WTC11 (cell line): Measurements from ENCODE around the gene APOO. TPM values are rescaled to one million over a fixed set of nuclear protein-coding genes. Genes with fewer than 3 reads are reported as not detected.

Experiments used
- ATAC-seq: fragments of 200-7000 bp; cut with Tn5 transposase; 2 replicates; pipeline ENCODE4 v1.10.0; 2021; ENCODE audit warnings: mild to moderate bottlenecking, moderate library complexity
- CTCF ChIA-PET: fragments of 300-600 bp; sonication (Branson Sonifier 250); formaldehyde crosslinking; loops from one replicate; lab custom pipeline; 2021; ENCODE audit warnings: antibody characterized with exemption; lab: Charles Lee
- POLR2A ChIA-PET: fragments of 350-600 bp; sonication (Branson Sonifier 250); formaldehyde crosslinking; loops from one replicate; lab custom pipeline; 2021; ENCODE audit warnings: antibody characterized with exemption; lab: Charles Lee
- DNase-seq: peaks from one replicate; pipeline ENCODE4 v3.0.0; 2021; ENCODE audit warnings: low spot score
- H3K27ac Mint-ChIP-seq: 2 replicates; pipeline ENCODE4 v1.8.0; 2021; ENCODE audit warnings: mixed read lengths
- H3K27me3 Mint-ChIP-seq: 2 replicates; pipeline ENCODE4 v1.8.0; 2021; ENCODE audit warnings: low read depth, mild to moderate bottlenecking, moderate library complexity, mixed read lengths
- H3K36me3 Mint-ChIP-seq: 2 replicates; pipeline ENCODE4 v1.8.0; 2021; ENCODE audit warnings: mixed read lengths
- H3K4me1 Mint-ChIP-seq: 2 replicates; pipeline ENCODE4 v1.8.0; 2022; ENCODE audit warnings: mixed read lengths
- H3K4me3 Mint-ChIP-seq: 2 replicates; pipeline ENCODE4 v1.8.0; 2021; ENCODE audit warnings: mild to moderate bottlenecking, moderate library complexity, mixed read lengths
- H3K9me3 Mint-ChIP-seq: 2 replicates; pipeline ENCODE4 v1.8.0; 2021; ENCODE audit warnings: mixed read lengths
- ESRRA ChIP-seq: sonication (generic); formaldehyde crosslinking; IDR thresholded peaks from 2 replicates; pipeline ENCODE4 v1.8.1; 2022; ENCODE audit warnings: mild to moderate bottlenecking, missing genetic modification reagents, borderline replicate concordance
- KAT7 ChIP-seq: sonication (generic); formaldehyde crosslinking; IDR thresholded peaks from 2 replicates; pipeline ENCODE4 v1.8.1; 2023; ENCODE audit warnings: missing genetic modification reagents, mild to moderate bottlenecking, borderline replicate concordance
- NFATC4 ChIP-seq: fragments of 250-450 bp; sonication (Bioruptor Pico); IDR thresholded peaks from 2 replicates; pipeline ENCODE4 v1.9.0; 2021; ENCODE audit warnings: mild to moderate bottlenecking
- PRRX2 ChIP-seq: fragments of 250-450 bp; sonication (Bioruptor Pico); IDR thresholded peaks from 2 replicates; pipeline ENCODE4 v1.8.0; 2021; ENCODE audit warnings: mild to moderate bottlenecking
- SMAD4 ChIP-seq: sonication (generic); formaldehyde crosslinking; IDR thresholded peaks from 2 replicates; pipeline ENCODE4 v1.8.0; 2022; ENCODE audit warnings: mild to moderate bottlenecking, missing genetic modification reagents
- ZNF317 ChIP-seq: sonication (generic); formaldehyde crosslinking; IDR thresholded peaks from 2 replicates; pipeline ENCODE4 v1.8.1; 2023; ENCODE audit warnings: low read depth, mild to moderate bottlenecking, moderate library complexity, missing genetic modification reagents, borderline replicate concordance
- ZNF396 ChIP-seq: fragments of 250-450 bp; sonication (Bioruptor Pico); IDR thresholded peaks from 2 replicates; pipeline ENCODE4 v1.8.0; 2021; ENCODE audit warnings: mild to moderate bottlenecking, moderate library complexity, borderline replicate concordance
- ZNF671 ChIP-seq: fragments of 250-450 bp; sonication (Bioruptor Pico); IDR thresholded peaks from 2 replicates; pipeline ENCODE4 v1.8.0; 2021; ENCODE audit warnings: mild to moderate bottlenecking
- total RNA-seq: library from RNA; stranded (reverse); gene quantifications from 3 replicates; pipeline ENCODE4 v1.2.3, GENCODE V29; 2021
- TF ChIP-seq, protein P1 (sequence below): sonication (generic); formaldehyde crosslinking; IDR thresholded peaks from 2 replicates; pipeline ENCODE4 v1.8.0; 2023; ENCODE audit warnings: mild to moderate bottlenecking, missing genetic modification reagents
- TF ChIP-seq, protein P2 (sequence below): fragments of 250-450 bp; sonication (Bioruptor Pico); IDR thresholded peaks from 2 replicates; pipeline ENCODE4 v1.9.0; 2021; ENCODE audit warnings: mild to moderate bottlenecking, borderline replicate concordance
- TF ChIP-seq, protein P3 (sequence below): sonication (generic); formaldehyde crosslinking; IDR thresholded peaks from 2 replicates; pipeline ENCODE4 v1.8.1; 2023; ENCODE audit warnings: mild to moderate bottlenecking, missing genetic modification reagents
- TF ChIP-seq, protein P4 (sequence below): fragments of 250-450 bp; sonication (Bioruptor Pico); IDR thresholded peaks from 2 replicates; pipeline ENCODE4 v1.8.0; 2021; ENCODE audit warnings: mild to moderate bottlenecking
- TF ChIP-seq, protein P5 (sequence below): sonication (generic); formaldehyde crosslinking; IDR thresholded peaks from 2 replicates; pipeline ENCODE4 v1.8.1; 2022; ENCODE audit warnings: mild to moderate bottlenecking, moderate library complexity, missing genetic modification reagents
- TF ChIP-seq, protein P6 (sequence below): sonication (generic); formaldehyde crosslinking; IDR thresholded peaks from 2 replicates; pipeline ENCODE4 v1.8.1; 2022; ENCODE audit warnings: missing genetic modification reagents, borderline replicate concordance

Gene APOO
- total RNA-seq, 1 experiment from 2014 or later = 55.5 TPM

DNA sequence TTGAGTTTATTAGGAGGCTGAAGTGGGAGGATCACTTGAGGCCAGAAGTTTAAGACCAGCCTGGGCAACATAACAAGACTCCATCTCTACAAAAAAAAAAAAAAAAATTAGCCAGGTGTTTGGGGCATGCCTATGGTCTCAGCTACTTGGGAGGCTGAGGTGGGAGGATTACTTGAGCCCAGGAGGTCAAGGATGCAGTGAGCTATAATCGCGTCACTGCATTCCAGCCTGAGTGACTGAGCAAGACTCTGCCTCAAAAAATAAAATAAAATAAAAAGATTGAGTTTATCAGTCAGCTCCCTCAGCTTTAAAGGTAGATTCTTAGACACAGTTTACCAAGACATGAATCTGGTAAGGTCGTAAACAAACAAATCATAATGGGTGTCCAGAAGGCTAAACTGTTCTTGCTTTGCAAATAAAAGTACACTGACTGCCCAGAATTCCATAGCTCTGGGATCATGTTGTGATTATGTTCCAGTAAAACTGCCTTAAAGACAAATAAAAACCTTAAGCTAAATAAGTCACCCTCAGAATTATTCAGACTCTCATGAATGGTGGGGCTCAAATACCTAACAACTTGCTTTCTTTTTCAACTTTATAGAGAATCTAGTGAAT lies 18.7 kb downstream of the APOO start (continued):
- TF ChIP-seq, protein P1, sequence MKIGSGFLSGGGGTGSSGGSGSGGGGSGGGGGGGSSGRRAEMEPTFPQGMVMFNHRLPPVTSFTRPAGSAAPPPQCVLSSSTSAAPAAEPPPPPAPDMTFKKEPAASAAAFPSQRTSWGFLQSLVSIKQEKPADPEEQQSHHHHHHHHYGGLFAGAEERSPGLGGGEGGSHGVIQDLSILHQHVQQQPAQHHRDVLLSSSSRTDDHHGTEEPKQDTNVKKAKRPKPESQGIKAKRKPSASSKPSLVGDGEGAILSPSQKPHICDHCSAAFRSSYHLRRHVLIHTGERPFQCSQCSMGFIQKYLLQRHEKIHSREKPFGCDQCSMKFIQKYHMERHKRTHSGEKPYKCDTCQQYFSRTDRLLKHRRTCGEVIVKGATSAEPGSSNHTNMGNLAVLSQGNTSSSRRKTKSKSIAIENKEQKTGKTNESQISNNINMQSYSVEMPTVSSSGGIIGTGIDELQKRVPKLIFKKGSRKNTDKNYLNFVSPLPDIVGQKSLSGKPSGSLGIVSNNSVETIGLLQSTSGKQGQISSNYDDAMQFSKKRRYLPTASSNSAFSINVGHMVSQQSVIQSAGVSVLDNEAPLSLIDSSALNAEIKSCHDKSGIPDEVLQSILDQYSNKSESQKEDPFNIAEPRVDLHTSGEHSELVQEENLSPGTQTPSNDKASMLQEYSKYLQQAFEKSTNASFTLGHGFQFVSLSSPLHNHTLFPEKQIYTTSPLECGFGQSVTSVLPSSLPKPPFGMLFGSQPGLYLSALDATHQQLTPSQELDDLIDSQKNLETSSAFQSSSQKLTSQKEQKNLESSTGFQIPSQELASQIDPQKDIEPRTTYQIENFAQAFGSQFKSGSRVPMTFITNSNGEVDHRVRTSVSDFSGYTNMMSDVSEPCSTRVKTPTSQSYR (CRISPR knock-in tag) = no peak
- TF ChIP-seq NFATC4 (CRISPR knock-in tag) = no peak
- TF ChIP-seq, protein P2, sequence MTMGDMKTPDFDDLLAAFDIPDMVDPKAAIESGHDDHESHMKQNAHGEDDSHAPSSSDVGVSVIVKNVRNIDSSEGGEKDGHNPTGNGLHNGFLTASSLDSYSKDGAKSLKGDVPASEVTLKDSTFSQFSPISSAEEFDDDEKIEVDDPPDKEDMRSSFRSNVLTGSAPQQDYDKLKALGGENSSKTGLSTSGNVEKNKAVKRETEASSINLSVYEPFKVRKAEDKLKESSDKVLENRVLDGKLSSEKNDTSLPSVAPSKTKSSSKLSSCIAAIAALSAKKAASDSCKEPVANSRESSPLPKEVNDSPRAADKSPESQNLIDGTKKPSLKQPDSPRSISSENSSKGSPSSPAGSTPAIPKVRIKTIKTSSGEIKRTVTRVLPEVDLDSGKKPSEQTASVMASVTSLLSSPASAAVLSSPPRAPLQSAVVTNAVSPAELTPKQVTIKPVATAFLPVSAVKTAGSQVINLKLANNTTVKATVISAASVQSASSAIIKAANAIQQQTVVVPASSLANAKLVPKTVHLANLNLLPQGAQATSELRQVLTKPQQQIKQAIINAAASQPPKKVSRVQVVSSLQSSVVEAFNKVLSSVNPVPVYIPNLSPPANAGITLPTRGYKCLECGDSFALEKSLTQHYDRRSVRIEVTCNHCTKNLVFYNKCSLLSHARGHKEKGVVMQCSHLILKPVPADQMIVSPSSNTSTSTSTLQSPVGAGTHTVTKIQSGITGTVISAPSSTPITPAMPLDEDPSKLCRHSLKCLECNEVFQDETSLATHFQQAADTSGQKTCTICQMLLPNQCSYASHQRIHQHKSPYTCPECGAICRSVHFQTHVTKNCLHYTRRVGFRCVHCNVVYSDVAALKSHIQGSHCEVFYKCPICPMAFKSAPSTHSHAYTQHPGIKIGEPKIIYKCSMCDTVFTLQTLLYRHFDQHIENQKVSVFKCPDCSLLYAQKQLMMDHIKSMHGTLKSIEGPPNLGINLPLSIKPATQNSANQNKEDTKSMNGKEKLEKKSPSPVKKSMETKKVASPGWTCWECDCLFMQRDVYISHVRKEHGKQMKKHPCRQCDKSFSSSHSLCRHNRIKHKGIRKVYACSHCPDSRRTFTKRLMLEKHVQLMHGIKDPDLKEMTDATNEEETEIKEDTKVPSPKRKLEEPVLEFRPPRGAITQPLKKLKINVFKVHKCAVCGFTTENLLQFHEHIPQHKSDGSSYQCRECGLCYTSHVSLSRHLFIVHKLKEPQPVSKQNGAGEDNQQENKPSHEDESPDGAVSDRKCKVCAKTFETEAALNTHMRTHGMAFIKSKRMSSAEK = no peak
- no peak for TF ChIP-seq SMAD4
- no peak for TF ChIP-seq PRRX2
- TF ChIP-seq, all 79 proteins: peak for 0

DNA sequence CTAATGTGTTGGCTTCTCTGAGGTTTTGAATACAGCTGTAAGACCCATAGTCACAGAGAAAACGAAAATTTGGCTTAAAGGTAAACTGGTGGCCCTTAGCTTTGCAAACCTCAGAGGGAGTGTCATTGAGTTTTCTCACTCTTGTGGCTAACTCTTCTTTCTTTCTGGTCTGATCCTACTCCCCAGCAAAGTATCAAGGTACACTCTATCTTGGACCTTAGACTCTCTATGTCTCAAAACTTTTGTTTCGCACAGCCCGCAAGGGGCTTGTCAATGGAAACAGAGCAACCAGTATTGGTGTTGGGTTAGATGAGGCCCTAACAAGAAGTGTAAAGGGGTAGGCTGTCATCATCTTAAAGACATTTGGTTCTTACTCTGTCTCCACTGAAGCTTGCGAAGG lies 19.8 kb downstream of the APOO start:
- POLR2A ChIA-PET = no interaction called here
- CTCF ChIA-PET = no interaction called here
- Mint-ChIP-seq H3K9me3 (no peaks in the 10 kb centered on the region), H3K36me3 (no peaks in the 10 kb centered on the region), H3K4me1 (peaks cover 23% of the 10 kb centered on the region), H3K27ac (no peak overlapping the region), H3K27me3 (no peaks in the 10 kb centered on the region), H3K4me3 (no peak overlapping the region)
- no peak for ATAC-seq
- no peak for DNase-seq
- no peak for TF ChIP-seq ESRRA
- TF ChIP-seq ZNF671 (CRISPR knock-in tag) = no peak
- no peak for TF ChIP-seq ZNF317 (CRISPR knock-in tag)
- no peak for TF ChIP-seq KAT7
- TF ChIP-seq PRRX2 = no peak
- TF ChIP-seq, protein P3, sequence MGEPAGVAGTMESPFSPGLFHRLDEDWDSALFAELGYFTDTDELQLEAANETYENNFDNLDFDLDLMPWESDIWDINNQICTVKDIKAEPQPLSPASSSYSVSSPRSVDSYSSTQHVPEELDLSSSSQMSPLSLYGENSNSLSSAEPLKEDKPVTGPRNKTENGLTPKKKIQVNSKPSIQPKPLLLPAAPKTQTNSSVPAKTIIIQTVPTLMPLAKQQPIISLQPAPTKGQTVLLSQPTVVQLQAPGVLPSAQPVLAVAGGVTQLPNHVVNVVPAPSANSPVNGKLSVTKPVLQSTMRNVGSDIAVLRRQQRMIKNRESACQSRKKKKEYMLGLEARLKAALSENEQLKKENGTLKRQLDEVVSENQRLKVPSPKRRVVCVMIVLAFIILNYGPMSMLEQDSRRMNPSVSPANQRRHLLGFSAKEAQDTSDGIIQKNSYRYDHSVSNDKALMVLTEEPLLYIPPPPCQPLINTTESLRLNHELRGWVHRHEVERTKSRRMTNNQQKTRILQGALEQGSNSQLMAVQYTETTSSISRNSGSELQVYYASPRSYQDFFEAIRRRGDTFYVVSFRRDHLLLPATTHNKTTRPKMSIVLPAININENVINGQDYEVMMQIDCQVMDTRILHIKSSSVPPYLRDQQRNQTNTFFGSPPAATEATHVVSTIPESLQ (CRISPR knock-in tag) = no peak
- TF ChIP-seq, protein P4, sequence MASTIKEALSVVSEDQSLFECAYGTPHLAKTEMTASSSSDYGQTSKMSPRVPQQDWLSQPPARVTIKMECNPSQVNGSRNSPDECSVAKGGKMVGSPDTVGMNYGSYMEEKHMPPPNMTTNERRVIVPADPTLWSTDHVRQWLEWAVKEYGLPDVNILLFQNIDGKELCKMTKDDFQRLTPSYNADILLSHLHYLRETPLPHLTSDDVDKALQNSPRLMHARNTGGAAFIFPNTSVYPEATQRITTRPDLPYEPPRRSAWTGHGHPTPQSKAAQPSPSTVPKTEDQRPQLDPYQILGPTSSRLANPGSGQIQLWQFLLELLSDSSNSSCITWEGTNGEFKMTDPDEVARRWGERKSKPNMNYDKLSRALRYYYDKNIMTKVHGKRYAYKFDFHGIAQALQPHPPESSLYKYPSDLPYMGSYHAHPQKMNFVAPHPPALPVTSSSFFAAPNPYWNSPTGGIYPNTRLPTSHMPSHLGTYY = no peak
- no peak for TF ChIP-seq ZNF396 (CRISPR knock-in tag)
- TF ChIP-seq, protein P5, sequence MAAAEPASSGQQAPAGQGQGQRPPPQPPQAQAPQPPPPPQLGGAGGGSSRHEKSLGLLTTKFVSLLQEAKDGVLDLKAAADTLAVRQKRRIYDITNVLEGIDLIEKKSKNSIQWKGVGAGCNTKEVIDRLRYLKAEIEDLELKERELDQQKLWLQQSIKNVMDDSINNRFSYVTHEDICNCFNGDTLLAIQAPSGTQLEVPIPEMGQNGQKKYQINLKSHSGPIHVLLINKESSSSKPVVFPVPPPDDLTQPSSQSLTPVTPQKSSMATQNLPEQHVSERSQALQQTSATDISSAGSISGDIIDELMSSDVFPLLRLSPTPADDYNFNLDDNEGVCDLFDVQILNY (CRISPR knock-in tag) = no peak
- TF ChIP-seq, protein P6, sequence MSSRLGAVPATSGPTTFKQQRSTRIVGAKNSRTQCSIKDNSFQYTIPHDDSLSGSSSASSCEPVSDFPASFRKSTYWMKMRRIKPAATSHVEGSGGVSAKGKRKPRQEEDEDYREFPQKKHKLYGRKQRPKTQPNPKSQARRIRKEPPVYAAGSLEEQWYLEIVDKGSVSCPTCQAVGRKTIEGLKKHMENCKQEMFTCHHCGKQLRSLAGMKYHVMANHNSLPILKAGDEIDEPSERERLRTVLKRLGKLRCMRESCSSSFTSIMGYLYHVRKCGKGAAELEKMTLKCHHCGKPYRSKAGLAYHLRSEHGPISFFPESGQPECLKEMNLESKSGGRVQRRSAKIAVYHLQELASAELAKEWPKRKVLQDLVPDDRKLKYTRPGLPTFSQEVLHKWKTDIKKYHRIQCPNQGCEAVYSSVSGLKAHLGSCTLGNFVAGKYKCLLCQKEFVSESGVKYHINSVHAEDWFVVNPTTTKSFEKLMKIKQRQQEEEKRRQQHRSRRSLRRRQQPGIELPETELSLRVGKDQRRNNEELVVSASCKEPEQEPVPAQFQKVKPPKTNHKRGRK (CRISPR knock-in tag) = no peak
